Prostate gland (tissue), 2 donors: Measurements from ENCODE around the gene SLC33A1.

ENCODE experiments used
- CTCF ChIP-seq, 4 experiments: fragments of 200-600 bp in 2 of 4; fragments of 450-650 bp in 2 of 4; sonication (generic) in 2 of 4; IDR thresholded peaks; 1 replicate in 3 of 4; 2 replicates in 1 of 4; pipeline ENCODE4 v1.5.1; 2016 to 2019; ENCODE audit warnings: antibody characterized with exemption in 4 of 4, mild to moderate bottlenecking in 2 of 4, moderate library complexity in 2 of 4
- POLR2AphosphoS5 ChIP-seq: sonication (generic); formaldehyde crosslinking; IDR thresholded peaks from one replicate; pipeline ENCODE4 v1.6.1; 2017; ENCODE audit warnings: antibody characterized with exemption

GRCh38 chr3:155884292-155884691 lies 30.1 kb upstream of the SLC33A1 start:
- no peak for TF ChIP-seq CTCF (IDR thresholded peaks at IDR 0.05)
- no peak for TF ChIP-seq POLR2AphosphoS5
